SIG-M5 treated with dmso at 0.1 percent for 504 hours (cell line): ENCODE measurements around the gene SHC3.

Experiments used
- DNase-seq: peaks from one replicate; lab custom pipeline; 2025; ENCODE audit not compliant: unreplicated experiment; lab: John Stamatoyannopoulos, UW

The SHC3 gene

GRCh38 chr9:89112243-89112642 lies 66.4 kb downstream of the SHC3 start:
- no peak for DNase-seq

GRCh38 chr9:89109666-89110065 lies 69.0 kb downstream of the SHC3 start:
- DNase-seq, result no peak

DNA sequence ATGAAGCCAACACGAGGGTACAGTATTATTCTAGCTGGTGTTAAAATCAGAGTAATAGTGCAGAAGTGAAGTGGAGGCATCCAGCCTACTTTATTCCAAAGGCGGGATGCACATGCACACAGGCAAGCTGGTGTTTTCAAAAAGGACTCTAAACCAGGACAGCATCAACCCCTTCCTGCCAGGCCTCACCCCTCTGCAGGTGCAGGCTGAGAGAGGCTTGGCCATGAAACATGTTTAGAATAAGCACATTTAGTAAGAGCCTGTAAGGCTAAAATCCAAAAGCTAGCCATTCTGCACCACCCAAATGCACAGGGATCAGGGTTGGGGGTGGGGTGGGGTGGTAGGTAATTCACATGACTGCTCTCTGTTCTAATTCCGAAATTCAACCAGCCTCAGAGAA lies 71.2 kb downstream of the SHC3 start:
- DNase-seq, result no peak

- DNase-seq, result no peak
Observed at GRCh38 chr9:89106224-89106851, 72.3 kb downstream of the SHC3 start.

GRCh38 chr9:89104821-89105220 lies 73.8 kb downstream of the SHC3 start:
- no peak for DNase-seq

- no peak for DNase-seq
Observed at GRCh38 chr9:89097219-89097618, 81.4 kb downstream of the SHC3 start.

GRCh38 chr9:89096807-89097206 lies 81.8 kb downstream of the SHC3 start:
- DNase-seq, result no peak

GRCh38 chr9:89095761-89096528 lies 82.7 kb downstream of the SHC3 start:
- DNase-seq, result no peak

DNA sequence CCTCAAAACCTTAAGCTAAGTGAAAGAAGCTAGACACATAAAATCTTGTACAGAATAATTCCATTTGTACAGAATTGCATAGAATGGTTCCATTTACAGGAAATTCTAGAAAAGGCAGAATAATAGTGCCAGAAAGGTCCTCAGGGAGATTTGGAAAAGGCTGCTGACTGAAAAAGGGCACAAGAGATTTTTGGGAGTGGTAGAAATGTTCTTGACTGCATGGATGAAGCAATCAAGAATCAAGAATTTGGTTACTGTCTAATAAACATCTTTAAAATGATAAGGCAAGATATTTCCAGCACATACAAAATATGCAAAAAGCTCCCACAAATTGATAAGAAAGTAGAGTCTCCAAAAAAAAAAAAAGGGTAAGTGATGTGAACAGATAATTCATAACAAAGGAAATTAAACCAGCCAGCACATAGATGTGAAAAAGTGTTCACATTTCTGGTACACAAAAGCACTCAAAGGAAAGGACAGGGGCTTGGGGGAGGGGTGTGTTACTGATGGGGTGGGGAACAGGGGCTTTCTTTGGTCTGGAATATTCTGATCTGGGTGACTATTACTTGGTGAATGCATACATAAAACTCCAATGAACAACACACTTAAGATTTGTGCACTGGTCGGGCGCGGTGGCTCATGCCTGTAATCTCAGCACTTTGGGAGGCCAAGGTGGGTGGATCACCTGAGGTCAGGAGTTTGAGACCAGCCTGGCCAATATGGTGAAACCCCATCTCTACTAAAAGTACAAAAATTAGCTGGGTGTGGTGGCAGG lies 85.2 kb downstream of the SHC3 start:
- DNase-seq, result no peak

DNA sequence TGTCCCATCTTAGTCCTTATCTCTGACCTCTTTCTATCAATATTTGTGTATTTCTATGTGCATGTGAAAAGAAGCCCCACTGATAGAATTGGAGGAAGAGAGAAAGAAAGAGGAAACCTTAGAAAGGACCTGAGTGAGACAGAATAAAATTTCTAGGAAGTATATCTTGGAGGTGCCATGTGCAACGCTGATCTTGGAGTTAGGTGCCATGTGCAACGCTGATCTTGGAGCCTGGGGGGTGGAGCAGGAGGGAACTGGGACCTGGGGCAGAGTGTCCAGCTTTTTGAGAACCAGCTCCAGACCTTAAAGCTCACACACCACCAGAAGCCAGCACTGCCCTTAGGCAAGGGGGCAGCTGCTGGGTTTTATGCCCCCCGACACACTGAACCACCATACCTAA lies 89.4 kb downstream of the SHC3 start:
- no peak for DNase-seq

GRCh38 chr9:89083626-89084025 lies 95.0 kb downstream of the SHC3 start:
- no peak for DNase-seq

DNA sequence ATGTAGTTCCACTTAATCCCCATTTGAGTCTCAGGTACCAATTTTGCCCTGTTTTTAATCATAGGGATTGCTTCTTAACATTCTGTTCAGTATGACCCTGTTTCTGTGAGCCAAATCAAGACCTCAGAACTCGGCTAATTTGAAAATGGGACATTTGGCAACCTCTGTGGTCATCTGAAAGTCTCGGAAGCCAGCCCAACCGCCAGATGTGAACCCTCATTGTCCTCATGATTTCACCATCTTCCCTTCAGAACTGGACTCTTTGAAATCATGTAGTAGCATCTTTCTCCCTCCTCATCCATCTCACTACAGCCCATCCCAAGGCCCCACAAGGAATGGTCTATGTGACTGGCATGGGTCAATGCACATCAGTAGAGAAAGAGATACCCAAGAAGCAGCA lies 98.4 kb downstream of the SHC3 start:
- DNase-seq, result no peak

GRCh38 chr9:89079391-89079790 lies 99.2 kb downstream of the SHC3 start:
- no peak for DNase-seq

DNA sequence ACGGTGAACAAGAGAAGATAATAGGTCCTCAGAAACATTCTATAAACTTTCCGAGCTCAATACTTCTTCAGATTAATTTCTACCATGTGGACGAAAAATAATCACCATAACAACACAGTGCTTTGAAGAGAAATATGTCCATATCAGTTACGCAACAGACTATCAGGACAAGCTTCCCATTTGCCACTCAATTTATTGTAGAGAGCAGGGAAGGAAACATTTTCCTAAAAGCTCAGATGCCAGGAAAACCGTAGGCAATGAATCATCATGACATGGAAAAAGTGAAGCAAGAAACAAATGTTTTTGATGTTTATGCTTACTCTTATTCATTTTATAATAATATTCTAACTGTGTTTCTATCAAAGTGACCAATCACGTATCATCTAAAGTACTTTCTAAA lies 99.8 kb downstream of the SHC3 start:
- DNase-seq, result no peak

GRCh38 chr9:89078421-89078820 lies 100.2 kb downstream of the SHC3 start:
- DNase-seq, result no peak

GRCh38 chr9:89077519-89077918 lies 101.1 kb downstream of the SHC3 start:
- DNase-seq, result peak; percentile 64

- DNase-seq, result no peak
Observed at GRCh38 chr9:89073397-89073796, 105.2 kb downstream of the SHC3 start.

GRCh38 chr9:89071591-89071990 lies 107.0 kb downstream of the SHC3 start:
- DNase-seq, result no peak

DNA sequence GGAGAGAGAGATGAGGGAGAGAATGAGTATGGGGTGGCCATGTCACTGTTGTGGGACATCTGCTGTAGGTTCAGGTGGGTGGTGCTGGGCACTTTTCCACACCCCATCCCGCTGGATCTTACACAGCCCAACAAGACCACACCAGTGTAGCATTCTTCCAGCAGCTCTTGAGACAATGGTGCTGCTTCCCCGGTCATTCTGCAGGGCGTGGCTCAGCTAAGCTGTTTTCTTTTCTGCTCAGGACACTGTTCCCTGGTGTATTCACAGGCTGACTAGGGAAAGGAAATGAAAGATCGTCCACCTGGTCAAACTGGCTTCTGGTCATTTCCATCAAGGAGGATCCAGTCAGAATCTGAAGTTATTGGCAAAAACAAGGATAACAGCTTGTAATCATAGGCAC lies 111.8 kb downstream of the SHC3 start:
- DNase-seq, result no peak

- DNase-seq, result no peak
Observed at GRCh38 chr9:89065921-89066320, 112.7 kb downstream of the SHC3 start.

- no peak for DNase-seq
Observed at GRCh38 chr9:89060790-89061189, 117.8 kb downstream of the SHC3 start.

- no peak for DNase-seq
Observed at GRCh38 chr9:89059925-89060506, 118.6 kb downstream of the SHC3 start.
